ENCODE results near the gene LRRC28. TPM values are rescaled to one million over a fixed set of nuclear protein-coding genes. Genes with fewer than 3 reads are reported as not detected.
A peak's percentile ranks its signal among the peaks of the same experiment; 100 is the strongest.

LRRC28 gene
- total RNA-seq, 2 experiments from 2014 or later, result 14.0 to 16.1 TPM

DNA sequence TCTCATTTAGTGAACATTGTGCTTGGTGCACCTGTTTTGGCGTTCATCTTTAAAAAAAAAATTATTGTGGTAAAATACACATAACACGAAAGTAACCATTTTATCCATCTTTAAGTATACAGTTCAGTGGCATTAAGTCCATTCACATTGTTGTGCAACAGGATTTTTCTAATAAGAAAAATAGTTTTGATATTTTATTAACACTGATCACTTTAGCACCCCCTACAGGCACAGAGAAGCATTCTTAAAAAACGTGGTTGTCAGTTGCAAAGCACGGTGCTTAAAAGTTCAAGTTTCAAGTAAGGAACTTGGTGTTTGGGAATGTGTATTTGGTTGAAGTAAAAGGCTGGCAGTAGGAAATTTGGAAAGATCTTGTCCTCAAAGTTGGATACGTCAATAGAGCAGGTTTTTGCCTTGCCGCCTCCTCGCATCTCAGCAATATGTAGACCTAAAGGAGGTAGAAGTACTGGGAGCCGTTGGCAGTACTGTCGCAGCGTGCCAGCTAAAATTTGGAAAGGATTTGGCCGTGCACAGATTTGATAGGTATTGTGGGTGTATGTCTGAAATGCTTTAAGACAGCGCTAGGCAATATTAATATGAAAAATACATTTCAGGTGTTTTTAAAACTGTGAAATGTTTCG is 110.4 kb downstream of the LRRC28 start:
- H3K4me1 Mint-ChIP-seq (ENCODE audit: low read depth), result peaks cover 7% of the 10 kb centered on the region
- intact Hi-C loops (cut with micrococcal nuclease), result no loop called here
- H3K9me3 Mint-ChIP-seq, result peaks cover 4% of the 10 kb centered on the region
- ChIA-PET POLR2A (no interaction called here), CTCF (interaction anchor here (0.9 to 4.4 kb wide), 8 partner anchors 10 to 345 kb away, joined by 3 to 22 read pairs (median 5); no protein-coding TSS in a partner anchor)
- peaks cover 14% of the 10 kb centered on the region for H3K36me3 Mint-ChIP-seq (ENCODE audit: low read depth)
- no peak overlapping the region for H3K4me3 Mint-ChIP-seq
- TF ChIP-seq CTCF (IDR thresholded peaks at IDR 0.05), result peak; percentile 67
- no peaks in the 10 kb centered on the region for H3K27me3 Mint-ChIP-seq
- H3K27ac Mint-ChIP-seq, result no peak overlapping the region
- no peak for ATAC-seq
- no peak for DNase-seq

GRCh38 chr15:99365242-99365641 is 114.0 kb downstream of the LRRC28 start:
- no peak for TF ChIP-seq CTCF (IDR thresholded peaks at IDR 0.05)
- peak; percentile 33 for DNase-seq
- Mint-ChIP-seq H3K4me3 (no peak overlapping the region), H3K9me3 (peaks cover 10% of the 10 kb centered on the region), H3K27me3 (no peaks in the 10 kb centered on the region), H3K36me3 (ENCODE audit: low read depth) (peaks cover 32% of the 10 kb centered on the region), H3K4me1 (ENCODE audit: low read depth) (peaks cover 12% of the 10 kb centered on the region), H3K27ac (no peak overlapping the region)
- CTCF ChIA-PET, result interaction anchor here (1.7 kb wide), 1 partner anchor 93 kb away, joined by 6 read pairs; no protein-coding TSS in a partner anchor
- peak; percentile 66 for ATAC-seq
- intact Hi-C loops (cut with micrococcal nuclease), result no loop called here
- POLR2A ChIA-PET, result no interaction called here

GRCh38 chr15:99366013-99366412 is 114.7 kb downstream of the LRRC28 start:
- no peak for DNase-seq
- intact Hi-C loops (cut with micrococcal nuclease), result no loop called here
- no peak for TF ChIP-seq CTCF (IDR thresholded peaks at IDR 0.05)
- peaks cover 32% of the 10 kb centered on the region for H3K36me3 Mint-ChIP-seq (ENCODE audit: low read depth)
- POLR2A ChIA-PET, result no interaction called here
- H3K4me1 Mint-ChIP-seq (ENCODE audit: low read depth), result peaks cover 13% of the 10 kb centered on the region
- CTCF ChIA-PET, result no interaction called here
- no peak overlapping the region for H3K4me3 Mint-ChIP-seq
- no peak overlapping the region for H3K27ac Mint-ChIP-seq
- H3K9me3 Mint-ChIP-seq, result peaks cover 10% of the 10 kb centered on the region
- no peaks in the 10 kb centered on the region for H3K27me3 Mint-ChIP-seq
- no peak for ATAC-seq

- ATAC-seq, result no peak
- H3K4me1 Mint-ChIP-seq (ENCODE audit: low read depth), result peaks cover 28% of the 10 kb centered on the region
- intact Hi-C loops (cut with micrococcal nuclease), result no loop called here
- H3K27ac Mint-ChIP-seq, result no peak overlapping the region
- ChIA-PET POLR2A (no interaction called here), CTCF (interaction anchor here (1.6 kb wide), 1 partner anchor 336 kb away, joined by 4 read pairs; no protein-coding TSS in a partner anchor)
- H3K27me3 Mint-ChIP-seq, result no peaks in the 10 kb centered on the region
- H3K9me3 Mint-ChIP-seq, result peaks cover 10% of the 10 kb centered on the region
- DNase-seq, result no peak
- H3K4me3 Mint-ChIP-seq, result no peak overlapping the region
- peaks cover 28% of the 10 kb centered on the region for H3K36me3 Mint-ChIP-seq (ENCODE audit: low read depth)
- no peak for TF ChIP-seq CTCF (IDR thresholded peaks at IDR 0.05)
Observed at GRCh38 chr15:99368743-99369142, 117.5 kb downstream of the LRRC28 start.

- intact Hi-C loops (cut with micrococcal nuclease), result no loop called here
- peaks cover 28% of the 10 kb centered on the region for H3K4me1 Mint-ChIP-seq (ENCODE audit: low read depth)
- TF ChIP-seq CTCF (IDR thresholded peaks at IDR 0.05), result no peak
- peaks cover 28% of the 10 kb centered on the region for H3K36me3 Mint-ChIP-seq (ENCODE audit: low read depth)
- H3K27me3 Mint-ChIP-seq, result no peaks in the 10 kb centered on the region
- DNase-seq (peak; percentile 34), ATAC-seq (no peak)
- H3K9me3 Mint-ChIP-seq, result peaks cover 10% of the 10 kb centered on the region
- ChIA-PET CTCF (interaction anchor here (1.1 to 4.3 kb wide), 3 partner anchors 7 to 335 kb away, joined by 3 to 22 read pairs (median 4); no protein-coding TSS in a partner anchor), POLR2A (no interaction called here)
- H3K4me3 Mint-ChIP-seq, result no peak overlapping the region
- no peak overlapping the region for H3K27ac Mint-ChIP-seq
Observed at GRCh38 chr15:99369196-99369595, 117.9 kb downstream of the LRRC28 start.

All from activated CD8-positive, alpha-beta T cell treated with anti-CD3 and anti-CD28 coated beads for 36 hours (primary cell).